ENCODE measurements around the gene OR2G6.
"Not testable (repeated sequence)": the region's sequence is repeated elsewhere in the genome, so short reads cannot be mapped to it uniquely, and the experiment has no call there.

Gene OR2G6

DNA sequence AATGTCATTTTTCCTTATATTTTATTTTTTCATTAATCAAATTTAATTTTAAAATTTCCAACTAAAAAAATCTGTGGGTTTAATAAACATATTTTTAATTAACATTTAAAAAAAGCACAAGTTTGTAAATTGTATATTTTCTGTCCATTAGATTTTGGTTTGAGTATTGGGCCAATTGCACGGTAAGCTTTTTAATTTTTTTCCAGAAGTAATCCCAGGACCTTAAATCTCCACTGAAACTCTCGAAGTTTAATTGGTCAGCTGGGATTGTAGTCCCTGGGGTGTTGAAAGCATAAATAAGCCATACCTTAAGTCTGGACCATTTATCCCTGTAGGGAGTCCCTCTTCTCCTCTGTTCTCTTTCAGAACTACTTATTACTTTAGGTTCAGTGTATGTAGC, at the start of gene OR2G6:
OR2G6 (plus strand) TSS at position 301 of the 400 bp plus-strand sequence. CDS start 13,574 bp downstream, outside the sequence.
- not testable (repeated sequence) for DNase-seq (ENCODE audit: low spot score)

DNA sequence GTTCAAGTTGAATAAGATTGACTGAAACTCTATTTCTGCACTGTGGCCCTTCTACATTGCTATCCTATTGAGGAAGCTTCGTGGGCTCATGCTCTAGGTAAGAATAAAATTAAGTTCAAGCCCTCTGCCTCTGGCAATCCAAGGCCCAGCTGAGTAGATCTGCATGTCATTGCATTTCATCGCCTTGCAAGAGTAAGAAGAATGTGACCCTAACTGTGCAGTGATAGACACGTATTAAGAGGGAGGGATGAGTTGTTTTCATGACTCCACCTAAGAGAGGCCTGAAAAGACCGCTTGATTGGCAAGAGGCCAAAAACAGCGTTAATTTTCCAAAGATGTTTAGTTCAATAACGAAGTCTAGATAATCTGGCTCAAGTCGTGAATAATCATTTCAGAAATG, 48.8 kb upstream of the OR2G6 start:
- DNase-seq (ENCODE audit: low spot score), result not testable (repeated sequence)

DNA sequence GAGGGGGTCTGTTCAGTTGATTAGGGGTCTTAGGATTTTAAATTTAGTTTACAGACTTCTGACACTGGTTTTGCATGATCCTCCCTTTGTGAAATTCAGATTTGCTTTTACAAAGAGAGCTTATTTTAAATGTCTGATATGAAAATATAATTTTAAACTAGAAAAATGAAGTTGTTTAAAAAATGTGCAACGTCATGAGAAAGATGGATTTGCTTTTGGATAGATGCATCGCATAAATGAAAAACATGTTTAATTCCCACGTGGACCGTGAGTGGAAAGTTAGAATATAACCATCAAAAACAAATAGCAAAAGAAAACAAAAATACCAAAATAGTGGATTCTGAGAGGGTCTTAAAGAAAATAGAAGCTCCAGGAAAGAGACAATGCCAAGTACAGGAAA, 36.7 kb upstream of the OR2G6 start:
- DNase-seq (ENCODE audit: low spot score), result no peak

DNA sequence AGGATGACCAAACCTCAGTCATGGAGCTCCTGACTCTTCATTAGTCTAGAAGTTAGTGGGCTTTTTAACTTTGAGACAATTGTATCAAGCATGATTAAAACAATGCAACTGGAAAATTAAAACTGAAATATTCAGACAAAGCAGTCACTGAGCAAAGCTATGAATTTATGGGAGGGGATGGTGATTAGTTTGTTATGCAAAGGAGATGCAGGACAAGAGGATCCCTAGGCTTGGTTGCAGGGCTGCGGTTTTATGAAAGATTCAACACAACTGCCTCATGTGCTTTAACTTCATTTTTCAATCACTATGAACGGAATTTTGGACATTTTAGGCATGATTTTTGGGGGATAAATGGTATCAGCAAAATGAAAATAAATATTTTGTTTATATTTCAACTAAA, 35.8 kb upstream of the OR2G6 start:
- not testable (repeated sequence) for DNase-seq (ENCODE audit: low spot score)

DNA sequence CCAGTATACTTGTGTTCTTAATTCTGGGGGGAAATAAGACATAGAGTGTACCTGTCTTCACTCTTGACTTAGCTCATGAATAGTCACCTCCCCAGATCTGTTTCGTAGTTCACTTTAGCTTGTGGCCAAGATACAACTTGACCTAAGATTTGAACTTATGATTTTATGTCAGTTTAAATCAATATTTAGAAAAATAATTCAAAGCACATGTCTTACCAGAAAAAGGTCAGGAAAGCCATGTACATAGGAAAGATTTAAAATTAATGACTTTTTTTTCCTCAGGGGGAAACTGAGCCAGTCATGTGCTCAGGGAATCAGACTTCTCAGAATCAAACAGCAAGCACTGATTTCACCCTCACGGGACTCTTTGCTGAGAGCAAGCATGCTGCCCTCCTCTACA, 34.8 kb upstream of the OR2G6 start, which contains the start of gene OR2T3:
OR2T3 (plus strand) TSS at position 301 of the 400 bp plus-strand sequence; CDS start at position 301, 0 bp downstream.
- DNase-seq (ENCODE audit: low spot score), result not testable (repeated sequence)

DNA sequence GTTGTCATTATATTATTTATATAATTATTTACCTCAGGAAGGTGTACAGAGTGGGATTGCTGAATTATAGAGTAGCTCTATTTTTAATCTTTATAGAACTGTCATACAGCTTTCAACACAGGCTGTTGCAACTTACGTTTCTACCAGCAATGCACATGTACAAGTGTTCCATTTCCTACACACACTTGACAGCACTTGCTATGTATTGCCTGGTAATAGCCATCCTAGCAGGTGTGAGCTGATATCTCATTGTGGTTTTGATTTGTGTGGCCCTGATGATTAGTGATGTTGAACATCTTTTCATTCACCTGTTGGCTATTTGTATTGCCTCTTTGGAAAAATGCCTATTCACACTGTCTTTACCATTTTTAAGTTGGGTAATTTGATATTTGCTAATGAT, 32.2 kb upstream of the OR2G6 start:
- not testable (repeated sequence) for DNase-seq (ENCODE audit: low spot score)

DNA sequence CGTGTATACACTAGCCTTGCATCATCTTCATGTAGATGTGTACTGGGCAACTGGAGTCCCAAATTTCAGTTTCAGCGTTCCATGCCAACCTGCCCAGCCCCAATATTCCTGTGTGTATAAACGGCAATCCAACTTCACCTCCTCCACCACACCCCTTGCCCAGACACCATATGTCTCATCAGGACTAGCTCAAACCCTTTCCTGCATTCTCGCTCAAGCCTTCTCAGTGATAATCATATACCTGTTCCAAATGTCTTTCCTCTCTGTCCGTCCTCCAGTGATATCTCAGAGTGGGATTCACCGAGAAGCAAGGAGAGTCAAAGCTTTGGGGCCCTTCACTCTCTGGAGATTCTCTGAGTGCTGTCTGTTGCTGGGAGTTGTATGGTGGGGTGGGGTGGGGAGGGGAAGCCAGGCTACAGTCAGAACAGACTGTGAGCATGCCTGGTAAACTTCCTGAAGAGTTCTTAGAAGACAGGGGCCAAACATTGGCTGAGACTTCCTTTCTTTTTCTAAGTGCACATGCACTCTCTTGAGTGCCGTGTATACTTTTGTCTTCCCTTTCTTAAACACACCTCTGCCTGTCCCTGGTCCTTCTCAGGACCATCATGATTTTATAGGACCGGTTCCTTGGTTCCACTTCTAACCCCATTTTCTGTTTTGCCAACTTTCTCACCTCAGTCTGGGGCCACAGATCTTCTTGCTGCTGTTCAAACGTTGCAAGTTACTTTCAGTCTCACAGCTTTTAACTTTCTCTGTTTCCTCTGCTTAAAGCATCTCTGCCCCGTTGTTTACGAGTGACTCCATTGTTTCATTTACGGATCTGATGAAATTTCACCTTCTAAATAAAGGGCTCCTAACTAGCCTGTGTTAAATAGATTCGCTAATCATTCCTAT, 25.9 kb upstream of the OR2G6 start:
- DNase-seq (ENCODE audit: low spot score), result not testable (repeated sequence)

DNA sequence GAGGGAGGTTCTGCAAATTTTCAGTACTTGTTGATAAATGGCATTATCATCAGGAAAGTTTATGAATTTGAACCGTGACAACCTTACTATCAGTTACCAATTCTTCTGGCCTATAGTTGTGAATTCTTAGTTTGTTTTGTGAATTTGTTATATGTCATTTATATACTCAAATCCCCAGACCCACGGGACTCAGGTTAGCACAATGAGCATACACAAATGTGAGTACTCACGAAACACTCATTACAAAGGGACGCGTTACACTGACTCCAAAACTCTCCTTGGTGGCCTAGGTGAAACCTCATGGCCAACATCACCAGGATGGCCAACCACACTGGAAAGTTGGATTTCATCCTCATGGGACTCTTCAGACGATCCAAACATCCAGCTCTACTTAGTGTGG, 19.6 kb upstream of the OR2G6 start, which contains the start of gene OR2T5:
OR2T5 (plus strand) TSS at position 301 of the 400 bp plus-strand sequence; CDS start at position 301, 0 bp downstream.
- DNase-seq (ENCODE audit: low spot score), result not testable (repeated sequence)

DNA sequence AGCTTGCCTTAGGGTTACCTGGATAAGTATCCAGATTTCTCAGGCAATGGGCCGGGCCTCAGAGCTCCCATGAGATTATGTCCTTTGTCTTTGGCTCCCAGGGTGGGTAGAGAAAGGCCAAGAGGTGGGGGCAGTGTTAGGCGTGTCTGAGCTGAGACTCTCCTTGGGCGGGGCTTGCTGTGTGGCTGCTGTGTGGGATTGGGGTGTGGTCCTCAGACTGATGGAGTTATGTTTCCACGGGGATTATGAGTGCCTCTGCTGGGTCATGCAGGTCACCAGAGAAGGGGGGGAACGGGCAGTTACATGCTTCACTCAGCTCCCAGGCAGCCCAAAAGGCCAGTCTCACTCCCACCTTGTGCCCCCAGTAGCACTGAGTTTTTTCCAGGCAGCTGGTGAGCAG, 11.2 kb upstream of the OR2G6 start:
- DNase-seq (ENCODE audit: low spot score), result not testable (repeated sequence)

DNA sequence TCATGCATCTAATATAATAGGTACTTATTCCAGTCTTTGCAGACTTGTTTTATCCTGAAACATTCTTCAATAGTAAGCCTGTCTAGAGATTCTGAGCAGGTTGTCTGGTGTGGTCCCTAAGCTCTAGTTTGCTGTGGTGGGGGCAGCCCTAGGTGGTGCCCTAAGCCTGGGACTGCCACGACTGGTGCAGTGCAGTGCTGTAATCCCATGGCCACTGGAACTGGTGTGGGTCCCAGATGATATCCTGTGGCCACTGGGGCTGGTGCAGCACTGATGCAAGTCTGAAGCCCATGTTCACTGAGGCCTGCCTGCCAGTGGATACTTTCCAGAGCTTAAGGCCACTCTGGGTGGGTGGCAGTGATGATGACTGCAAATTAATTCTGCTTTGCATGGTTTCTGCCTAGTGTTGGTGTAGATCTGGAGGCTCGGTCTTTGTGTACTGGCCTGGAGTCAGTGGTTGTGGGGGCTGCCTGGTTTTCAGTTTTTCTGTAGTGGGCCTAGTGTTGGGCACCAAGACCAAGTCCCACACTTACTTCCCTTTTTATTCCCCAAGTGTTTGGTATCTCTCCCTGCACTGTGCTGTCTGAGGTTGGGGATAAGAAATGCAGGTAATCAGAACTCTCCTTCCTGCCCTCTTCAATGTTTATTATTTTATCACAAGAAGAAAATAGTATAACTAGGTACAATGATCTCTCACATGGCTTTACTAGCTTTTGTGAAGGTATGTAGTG, 7.4 kb upstream of the OR2G6 start:
- not testable (repeated sequence) for DNase-seq (ENCODE audit: low spot score)

DNA sequence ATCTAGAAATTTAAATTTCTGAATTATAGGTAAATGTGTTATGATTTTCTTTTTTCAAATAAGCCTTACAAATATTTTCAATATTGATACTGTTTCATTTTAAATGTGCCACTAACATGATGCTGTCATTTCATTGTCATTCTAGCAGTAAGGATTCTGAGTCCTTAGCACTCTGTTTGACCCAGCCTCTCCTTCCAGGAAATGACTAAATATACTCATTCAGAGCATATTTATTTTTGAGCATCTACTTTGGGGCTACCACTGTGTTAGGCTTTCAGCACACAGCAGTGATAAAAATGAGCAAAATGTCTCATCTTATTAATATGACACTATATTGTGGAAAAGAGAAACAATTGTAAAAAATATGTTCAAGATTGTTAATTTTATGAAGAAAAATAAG, 2.3 kb downstream of the OR2G6 start:
- DNase-seq (ENCODE audit: low spot score), result not testable (repeated sequence)

DNA sequence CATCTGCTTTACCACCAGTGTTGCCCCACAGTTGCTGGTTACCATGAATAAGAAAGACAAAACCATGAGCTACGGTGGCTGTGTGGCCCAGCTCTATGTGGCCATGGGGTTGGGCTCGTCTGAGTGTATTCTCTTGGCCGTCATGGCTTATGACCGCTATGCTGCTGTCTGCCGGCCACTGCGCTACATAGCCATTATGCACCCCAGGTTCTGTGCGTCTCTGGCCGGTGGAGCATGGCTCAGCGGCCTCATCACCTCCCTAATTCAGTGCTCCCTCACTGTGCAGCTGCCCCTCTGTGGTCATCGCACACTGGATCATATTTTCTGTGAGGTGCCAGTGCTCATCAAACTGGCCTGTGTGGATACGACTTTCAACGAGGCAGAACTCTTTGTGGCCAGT, 14.0 kb downstream of the OR2G6 start:
- DNase-seq (ENCODE audit: low spot score), result no peak

DNA sequence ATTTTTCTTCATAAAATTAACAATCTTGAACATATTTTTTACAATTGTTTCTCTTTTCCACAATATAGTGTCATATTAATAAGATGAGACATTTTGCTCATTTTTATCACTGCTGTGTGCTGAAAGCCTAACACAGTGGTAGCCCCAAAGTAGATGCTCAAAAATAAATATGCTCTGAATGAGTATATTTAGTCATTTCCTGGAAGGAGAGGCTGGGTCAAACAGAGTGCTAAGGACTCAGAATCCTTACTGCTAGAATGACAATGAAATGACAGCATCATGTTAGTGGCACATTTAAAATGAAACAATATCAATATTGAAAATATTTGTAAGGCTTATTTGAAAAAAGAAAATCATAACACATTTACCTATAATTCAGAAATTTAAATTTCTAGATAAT, 29.6 kb downstream of the OR2G6 start:
- DNase-seq (ENCODE audit: low spot score), result not testable (repeated sequence)

DNA sequence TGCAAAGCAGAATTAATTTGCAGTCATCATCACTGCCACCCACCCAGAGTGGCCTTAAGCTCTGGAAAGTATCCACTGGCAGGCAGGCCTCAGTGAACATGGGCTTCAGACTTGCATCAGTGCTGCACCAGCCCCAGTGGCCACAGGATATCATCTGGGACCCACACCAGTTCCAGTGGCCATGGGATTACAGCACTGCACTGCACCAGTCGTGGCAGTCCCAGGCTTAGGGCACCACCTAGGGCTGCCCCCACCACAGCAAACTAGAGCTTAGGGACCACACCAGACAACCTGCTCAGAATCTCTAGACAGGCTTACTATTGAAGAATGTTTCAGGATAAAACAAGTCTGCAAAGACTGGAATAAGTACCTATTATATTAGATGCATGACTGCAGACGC, 39.5 kb downstream of the OR2G6 start:
- not testable (repeated sequence) for DNase-seq (ENCODE audit: low spot score)

DNA sequence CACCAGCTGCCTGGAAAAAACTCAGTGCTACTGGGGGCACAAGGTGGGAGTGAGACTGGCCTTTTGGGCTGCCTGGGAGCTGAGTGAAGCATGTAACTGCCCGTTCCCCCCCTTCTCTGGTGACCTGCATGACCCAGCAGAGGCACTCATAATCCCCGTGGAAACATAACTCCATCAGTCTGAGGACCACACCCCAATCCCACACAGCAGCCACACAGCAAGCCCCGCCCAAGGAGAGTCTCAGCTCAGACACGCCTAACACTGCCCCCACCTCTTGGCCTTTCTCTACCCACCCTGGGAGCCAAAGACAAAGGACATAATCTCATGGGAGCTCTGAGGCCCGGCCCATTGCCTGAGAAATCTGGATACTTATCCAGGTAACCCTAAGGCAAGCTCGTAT, 43.2 kb downstream of the OR2G6 start:
- DNase-seq (ENCODE audit: low spot score), result not testable (repeated sequence)

DNA sequence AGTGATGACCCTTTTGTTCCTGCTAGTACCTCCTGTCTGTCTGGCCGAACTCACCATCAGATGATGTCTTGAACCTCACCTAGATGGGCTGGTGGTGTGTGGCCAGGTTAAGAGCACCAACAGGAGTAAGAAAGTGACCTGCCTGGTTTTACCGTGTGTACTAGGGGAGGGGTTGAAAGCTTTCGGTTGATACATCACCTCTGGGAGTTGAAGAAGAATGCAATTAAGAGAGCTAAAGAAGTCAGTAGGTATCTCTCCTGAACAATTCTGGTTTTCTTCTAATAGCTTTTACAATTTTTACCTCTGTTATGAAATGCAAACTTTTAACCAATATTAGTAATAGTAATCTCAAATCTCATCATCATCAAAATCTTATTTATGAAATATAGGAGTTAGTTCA, 54.8 kb downstream of the OR2G6 start, which contains the start of gene OR2T29:
OR2T29 (minus strand) TSS at position 101 of the 400 bp plus-strand sequence. CDS start 3,281 bp downstream, outside the sequence.
- not testable (repeated sequence) for DNase-seq (ENCODE audit: low spot score)

DNA sequence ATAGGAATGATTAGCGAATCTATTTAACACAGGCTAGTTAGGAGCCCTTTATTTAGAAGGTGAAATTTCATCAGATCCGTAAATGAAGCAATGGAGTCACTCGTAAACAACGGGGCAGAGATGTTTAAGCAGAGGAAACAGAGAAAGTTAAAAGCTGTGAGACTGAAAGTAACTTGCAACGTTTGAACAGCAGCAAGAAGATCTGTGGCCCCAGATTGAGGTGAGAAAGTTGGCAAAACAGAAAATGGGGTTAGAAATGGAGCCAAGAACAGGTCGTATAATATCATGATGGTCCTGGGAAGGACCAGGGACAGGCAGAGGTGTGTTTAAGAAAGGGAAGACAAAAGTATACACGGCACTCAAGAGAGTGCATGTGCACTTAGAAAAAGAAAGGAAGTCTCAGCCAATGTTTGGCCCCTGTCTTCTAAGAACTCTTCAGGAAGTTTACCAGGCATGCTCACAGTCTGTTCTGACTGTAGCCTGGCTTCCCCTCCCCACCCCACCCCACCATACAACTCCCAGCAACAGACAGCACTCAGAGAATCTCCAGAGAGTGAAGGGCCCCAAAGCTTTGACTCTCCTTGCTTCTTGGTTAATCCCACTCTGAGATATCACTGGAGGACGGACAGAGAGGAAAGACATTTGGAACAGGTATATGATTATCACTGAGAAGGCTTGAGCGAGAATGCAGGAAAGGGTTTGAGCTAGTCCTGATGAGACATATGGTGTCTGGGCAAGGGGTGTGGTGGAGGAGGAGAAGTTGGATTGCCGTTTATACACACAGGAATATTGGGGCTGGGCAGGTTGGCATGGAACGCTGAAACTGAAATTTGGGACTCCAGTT, 57.9 kb downstream of the OR2G6 start:
- DNase-seq (ENCODE audit: low spot score), result not testable (repeated sequence)

DNA sequence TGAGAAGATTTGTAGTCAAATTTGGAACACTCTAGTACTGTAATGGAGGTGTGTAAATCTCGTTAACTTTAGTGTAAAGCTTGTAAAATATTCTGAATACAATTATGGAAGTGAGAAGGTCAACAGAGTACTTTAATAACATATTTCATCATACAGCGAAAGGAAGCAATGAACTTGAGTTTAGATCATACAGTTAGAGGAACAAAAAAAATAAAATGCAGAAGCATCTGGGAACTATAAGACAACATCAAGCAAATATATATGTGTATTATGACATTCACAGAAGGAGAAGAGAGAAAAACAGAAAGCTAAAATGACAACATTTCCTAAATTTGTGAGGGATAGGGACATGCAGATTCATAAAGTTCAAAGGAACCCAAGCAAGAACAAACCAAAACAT, 61.2 kb downstream of the OR2G6 start:
- DNase-seq (ENCODE audit: low spot score), result not testable (repeated sequence)

DNA sequence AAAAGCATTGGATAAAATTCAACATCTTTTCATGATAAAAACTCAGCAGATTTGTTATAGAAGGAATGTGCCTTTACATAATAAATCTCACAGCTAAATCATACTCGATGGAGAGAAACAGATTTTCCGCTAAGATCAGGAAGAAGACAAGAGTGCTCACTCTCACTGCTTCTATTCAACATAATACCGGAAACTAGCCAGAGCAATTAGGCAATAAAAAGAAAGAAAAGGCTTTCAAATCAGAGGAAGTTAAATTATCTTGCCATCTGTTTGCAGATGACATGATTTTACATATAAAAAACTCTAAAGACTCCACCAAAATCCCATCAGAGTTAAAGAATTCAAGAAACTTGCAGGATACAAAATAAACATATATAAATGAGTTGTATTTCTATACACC, 62.9 kb downstream of the OR2G6 start:
- DNase-seq (ENCODE audit: low spot score), result not testable (repeated sequence)

DNA sequence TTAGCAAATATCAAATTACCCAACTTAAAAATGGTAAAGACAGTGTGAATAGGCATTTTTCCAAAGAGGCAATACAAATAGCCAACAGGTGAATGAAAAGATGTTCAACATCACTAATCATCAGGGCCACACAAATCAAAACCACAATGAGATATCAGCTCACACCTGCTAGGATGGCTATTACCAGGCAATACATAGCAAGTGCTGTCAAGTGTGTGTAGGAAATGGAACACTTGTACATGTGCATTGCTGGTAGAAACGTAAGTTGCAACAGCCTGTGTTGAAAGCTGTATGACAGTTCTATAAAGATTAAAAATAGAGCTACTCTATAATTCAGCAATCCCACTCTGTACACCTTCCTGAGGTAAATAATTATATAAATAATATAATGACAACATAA, 64.2 kb downstream of the OR2G6 start:
- not testable (repeated sequence) for DNase-seq (ENCODE audit: low spot score)

DNA sequence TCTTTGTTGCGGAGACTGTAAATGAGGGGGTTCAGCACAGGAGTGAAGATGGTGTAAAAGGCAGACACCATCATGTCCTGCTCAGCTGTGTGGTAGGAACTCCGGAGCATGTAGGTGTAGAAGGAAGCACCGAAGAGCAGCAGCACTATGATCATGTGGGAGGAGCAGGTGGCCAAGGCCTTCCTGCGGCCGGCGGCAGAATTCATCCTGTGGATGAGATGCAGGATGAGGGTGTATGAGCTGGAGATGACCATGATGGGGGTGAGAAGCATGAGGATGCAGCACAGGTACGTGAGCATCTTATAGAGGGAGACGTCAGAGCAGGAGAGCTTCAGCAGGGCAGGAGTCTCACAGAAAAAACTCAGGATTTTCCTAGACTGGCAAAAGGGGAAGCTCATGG, 66.0 kb downstream of the OR2G6 start:
- DNase-seq (ENCODE audit: low spot score), result not testable (repeated sequence)

DNA sequence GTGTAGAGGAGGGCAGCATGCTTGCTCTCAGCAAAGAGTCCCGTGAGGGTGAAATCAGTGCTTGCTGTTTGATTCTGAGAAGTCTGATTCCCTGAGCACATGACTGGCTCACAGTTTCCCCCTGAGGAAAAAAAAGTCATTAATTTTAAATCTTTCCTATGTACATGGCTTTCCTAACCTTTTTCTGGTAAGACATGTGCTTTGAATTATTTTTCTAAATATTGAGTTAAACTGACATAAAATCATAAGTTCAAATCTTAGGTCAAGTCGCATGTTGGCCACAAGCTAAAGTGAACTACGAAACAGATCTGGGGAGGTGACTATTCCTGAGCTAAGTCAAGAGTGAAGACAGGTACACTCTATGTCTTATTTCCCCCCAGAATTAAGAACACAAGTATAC, 66.8 kb downstream of the OR2G6 start, which contains the start of gene OR2T34:
OR2T34 (minus strand) TSS at position 101 of the 400 bp plus-strand sequence; CDS start at position 101, 0 bp downstream.
- DNase-seq (ENCODE audit: low spot score), result not testable (repeated sequence)
